Progenitor cell of endocrine pancreas (in vitro differentiated cells): Measurements from ENCODE around the gene FAM3A. TPM values are rescaled to one million over a fixed set of nuclear protein-coding genes. Genes with fewer than 3 reads are reported as not detected.

Experiments
- DNase-seq: peaks from one replicate; pipeline ENCODE4 v3.0.0; 2021; ENCODE audit warnings: low spot score; ENCODE audit not compliant: unreplicated experiment
- H3K27ac Mint-ChIP-seq: 2 replicates; pipeline ENCODE4 v1.8.0; 2021; ENCODE audit warnings: mild to moderate bottlenecking, moderate library complexity, mixed read lengths
- H3K27me3 Mint-ChIP-seq: 2 replicates; pipeline ENCODE4 v1.8.0; 2021; ENCODE audit warnings: mixed read lengths
- H3K36me3 Mint-ChIP-seq: 2 replicates; pipeline ENCODE4 v1.8.0; 2022; ENCODE audit warnings: mixed read lengths; ENCODE audit not compliant: insufficient read depth
- H3K4me1 Mint-ChIP-seq: 2 replicates; pipeline ENCODE4 v1.8.0; 2021; ENCODE audit warnings: low read depth, mixed read lengths
- H3K4me3 Mint-ChIP-seq: 2 replicates; pipeline ENCODE4 v1.8.0; 2021; ENCODE audit warnings: low read depth, mild to moderate bottlenecking, moderate library complexity, mixed read lengths
- H3K9me3 Mint-ChIP-seq: 2 replicates; pipeline ENCODE4 v1.8.0; 2021; ENCODE audit warnings: low read depth, mixed read lengths
- CTCF ChIP-seq: fragments of 200-600 bp; sonication (generic); IDR thresholded peaks from one replicate; pipeline ENCODE4 v1.5.0; 2021; ENCODE audit warnings: antibody characterized with exemption, mild to moderate bottlenecking; ENCODE audit not compliant: unreplicated experiment
- total RNA-seq: library from RNA; stranded (reverse); gene quantifications from 2 replicates; pipeline ENCODE4 v1.2.1, GENCODE V29; 2021

Gene FAM3A
- total RNA-seq, 1 donor from 2014 or later: 34.3 TPM

DNA sequence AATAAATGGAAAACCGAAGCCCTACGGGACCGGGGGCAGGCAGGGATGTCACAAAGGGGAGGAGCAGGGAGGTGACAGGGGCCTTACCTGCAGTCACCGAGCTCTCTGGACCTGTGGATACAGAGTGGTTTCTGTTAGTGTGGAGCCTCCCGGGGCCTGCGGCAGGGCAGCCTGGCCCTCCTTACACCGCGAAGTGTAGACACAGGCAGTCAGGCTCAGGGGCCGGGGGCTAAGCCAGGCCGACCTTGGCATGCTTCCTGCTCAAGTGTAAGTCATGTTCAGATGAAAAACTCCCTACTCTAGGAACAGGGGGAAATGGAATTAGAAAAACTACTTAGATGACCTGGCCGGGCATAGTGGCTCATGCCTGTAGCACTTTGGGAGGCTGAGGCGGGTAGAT lies 4.3 kb downstream of the FAM3A start:
- Mint-ChIP-seq H3K4me3 (no peak overlapping the region), H3K4me1 (peaks cover 5% of the 10 kb centered on the region), H3K36me3 (peaks cover 9% of the 10 kb centered on the region), H3K9me3 (peaks cover 23% of the 10 kb centered on the region), H3K27ac (no peak overlapping the region), H3K27me3 (no peaks in the 10 kb centered on the region)
- no peak for TF ChIP-seq CTCF
- no peak for DNase-seq

GRCh38 chrX:154509455-154509854 lies 6.6 kb downstream of the FAM3A start:
- Mint-ChIP-seq H3K4me3 (no peak overlapping the region), H3K27me3 (no peaks in the 10 kb centered on the region), H3K27ac (no peak overlapping the region), H3K4me1 (no peaks in the 10 kb centered on the region), H3K9me3 (peaks cover 20% of the 10 kb centered on the region), H3K36me3 (peaks cover 11% of the 10 kb centered on the region)
- DNase-seq: no peak
- TF ChIP-seq CTCF: no peak

- no peaks in the 10 kb centered on the region for H3K4me1 Mint-ChIP-seq
- peaks cover 9% of the 10 kb centered on the region for H3K36me3 Mint-ChIP-seq
- H3K4me3 Mint-ChIP-seq: no peak overlapping the region
- no peak overlapping the region for H3K27ac Mint-ChIP-seq
- no peaks in the 10 kb centered on the region for H3K27me3 Mint-ChIP-seq
- H3K9me3 Mint-ChIP-seq: peaks cover 15% of the 10 kb centered on the region
- no peak for DNase-seq
- TF ChIP-seq CTCF: no peak
These were observed 7.7 kb downstream of the FAM3A start for GRCh38 chrX:154508384-154508745.

DNA sequence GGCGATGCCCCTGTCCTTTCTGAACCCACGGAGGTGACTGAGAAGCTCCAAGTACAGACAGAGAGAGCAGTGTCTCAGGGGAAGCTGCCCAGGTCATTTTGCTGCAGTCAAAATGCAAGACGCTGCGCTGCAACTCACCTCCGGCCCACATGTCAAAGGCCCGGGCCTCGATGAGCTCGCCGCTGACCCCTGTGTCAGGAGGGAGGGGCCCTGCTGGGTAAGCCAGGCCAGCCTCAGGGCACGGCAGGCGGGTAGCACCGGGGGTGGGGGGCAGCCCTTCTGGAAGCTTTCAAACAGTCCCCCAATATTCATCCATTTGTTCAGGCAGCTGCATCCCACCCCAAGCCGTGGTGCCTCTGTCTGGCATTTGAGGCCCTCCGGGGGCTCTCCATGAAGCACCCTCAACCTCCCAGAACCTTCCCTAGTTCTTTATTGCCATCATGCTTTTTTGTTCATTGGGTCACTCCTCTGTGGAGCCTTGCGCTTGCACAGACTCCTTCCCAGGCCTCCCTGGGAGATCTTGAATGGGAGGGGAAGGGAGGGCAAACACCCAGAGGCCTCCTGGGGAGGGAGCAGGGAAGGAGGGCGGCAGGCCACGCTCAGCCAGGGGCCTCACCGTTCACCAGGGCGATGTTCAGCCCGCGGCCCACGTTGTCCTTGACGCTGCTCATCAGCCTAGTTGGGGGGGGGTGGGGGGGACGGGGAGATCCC lies 8.2 kb downstream of the FAM3A start:
- H3K27ac Mint-ChIP-seq: no peak overlapping the region
- H3K27me3 Mint-ChIP-seq: no peaks in the 10 kb centered on the region
- H3K36me3 Mint-ChIP-seq: peaks cover 9% of the 10 kb centered on the region
- no peaks in the 10 kb centered on the region for H3K4me1 Mint-ChIP-seq
- no peak for DNase-seq
- no peak overlapping the region for H3K4me3 Mint-ChIP-seq
- peaks cover 15% of the 10 kb centered on the region for H3K9me3 Mint-ChIP-seq
- no peak for TF ChIP-seq CTCF

GRCh38 chrX:154506483-154507332 lies 9.3 kb downstream of the FAM3A start:
- H3K4me1 Mint-ChIP-seq: no peaks in the 10 kb centered on the region
- H3K36me3 Mint-ChIP-seq: peaks cover 9% of the 10 kb centered on the region
- H3K9me3 Mint-ChIP-seq: peaks cover 15% of the 10 kb centered on the region
- H3K4me3 Mint-ChIP-seq: no peak overlapping the region
- no peaks in the 10 kb centered on the region for H3K27me3 Mint-ChIP-seq
- TF ChIP-seq CTCF: no peak
- DNase-seq: no peak
- H3K27ac Mint-ChIP-seq: no peak overlapping the region
